ENCODE measurements around the gene DELE1.

DELE1 gene

DNA sequence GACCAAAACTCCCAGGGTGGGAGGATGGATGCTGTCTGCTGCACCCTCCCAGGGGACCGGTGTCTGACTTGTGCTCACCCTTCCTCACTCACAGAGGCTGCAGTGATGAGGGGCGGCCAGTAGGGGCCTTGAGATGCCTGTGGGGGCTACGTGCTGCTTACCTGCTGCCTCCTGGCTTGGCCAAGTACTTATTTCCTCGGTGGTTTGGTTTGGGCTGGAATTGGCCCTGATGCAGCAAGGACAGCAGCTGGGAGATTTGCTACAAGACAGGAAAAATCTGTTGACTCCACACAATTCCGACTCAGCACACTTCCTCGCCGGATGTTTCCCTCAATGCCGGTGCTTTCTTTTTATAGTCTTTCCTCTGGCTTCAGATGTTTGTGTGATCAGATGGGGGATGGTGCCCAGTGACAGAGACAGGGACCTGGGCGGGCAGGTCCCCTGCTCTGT is 27.7 kb downstream of the DELE1 start:
- TF ChIP-seq REST (IDR thresholded peaks at IDR 0.05; ENCODE audit: insufficient read depth in 1 of 2, low read depth in 2 of 2, low read length in 2 of 2) = no peak

- TF ChIP-seq REST (IDR thresholded peaks at IDR 0.05; ENCODE audit: insufficient read depth in 1 of 2, low read depth in 2 of 2, low read length in 2 of 2) (no peak), SIN3A (IDR thresholded peaks at IDR 0.05; ENCODE audit: borderline replicate concordance, insufficient read depth, low read length) (no peak), FOXP2 (optimal IDR thresholded peaks at IDR 0.05; ENCODE audit: borderline replicate concordance, extremely low read depth, extremely low read length, insufficient read depth) (no peak), POLR2AphosphoS5 (IDR thresholded peaks at IDR 0.05; ENCODE audit: low read depth, low read length) (no peak), TAF1 (IDR thresholded peaks at IDR 0.05; ENCODE audit: borderline replicate concordance, insufficient read depth, low read length) (no peak)
These were observed 28.3 kb downstream of the DELE1 start for GRCh38 chr5:141952020-141952419.

DNA sequence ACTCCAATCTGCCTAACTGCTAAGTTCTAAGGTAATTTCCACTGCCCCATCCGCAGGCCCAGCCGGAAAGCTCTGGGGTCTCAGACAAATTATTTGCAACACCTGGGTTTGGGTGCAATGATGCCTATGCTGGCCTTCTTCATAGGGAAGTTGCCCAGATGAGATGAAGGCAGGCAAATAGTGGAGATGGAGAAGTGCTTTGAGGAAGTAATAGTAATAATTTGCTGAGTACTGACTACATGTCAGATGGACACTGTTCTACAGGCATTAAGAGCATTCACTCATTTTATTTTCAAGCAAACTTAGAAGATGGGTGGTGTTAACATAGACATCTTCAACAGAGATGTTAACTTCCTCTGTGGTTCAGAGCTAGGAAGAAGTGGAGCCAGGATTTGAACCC is 30.5 kb downstream of the DELE1 start:
- TF ChIP-seq POLR2AphosphoS5 (IDR thresholded peaks at IDR 0.05; ENCODE audit: low read depth, low read length) = no peak
- no peak for TF ChIP-seq SIN3A (IDR thresholded peaks at IDR 0.05; ENCODE audit: borderline replicate concordance, insufficient read depth, low read length)
- TF ChIP-seq FOXP2 (optimal IDR thresholded peaks at IDR 0.05; ENCODE audit: borderline replicate concordance, extremely low read depth, extremely low read length, insufficient read depth) = no peak
- TF ChIP-seq REST (IDR thresholded peaks at IDR 0.05; ENCODE audit: insufficient read depth in 1 of 2, low read depth in 2 of 2, low read length in 2 of 2) = no peak
- no peak for TF ChIP-seq TAF1 (IDR thresholded peaks at IDR 0.05; ENCODE audit: borderline replicate concordance, insufficient read depth, low read length)

DNA sequence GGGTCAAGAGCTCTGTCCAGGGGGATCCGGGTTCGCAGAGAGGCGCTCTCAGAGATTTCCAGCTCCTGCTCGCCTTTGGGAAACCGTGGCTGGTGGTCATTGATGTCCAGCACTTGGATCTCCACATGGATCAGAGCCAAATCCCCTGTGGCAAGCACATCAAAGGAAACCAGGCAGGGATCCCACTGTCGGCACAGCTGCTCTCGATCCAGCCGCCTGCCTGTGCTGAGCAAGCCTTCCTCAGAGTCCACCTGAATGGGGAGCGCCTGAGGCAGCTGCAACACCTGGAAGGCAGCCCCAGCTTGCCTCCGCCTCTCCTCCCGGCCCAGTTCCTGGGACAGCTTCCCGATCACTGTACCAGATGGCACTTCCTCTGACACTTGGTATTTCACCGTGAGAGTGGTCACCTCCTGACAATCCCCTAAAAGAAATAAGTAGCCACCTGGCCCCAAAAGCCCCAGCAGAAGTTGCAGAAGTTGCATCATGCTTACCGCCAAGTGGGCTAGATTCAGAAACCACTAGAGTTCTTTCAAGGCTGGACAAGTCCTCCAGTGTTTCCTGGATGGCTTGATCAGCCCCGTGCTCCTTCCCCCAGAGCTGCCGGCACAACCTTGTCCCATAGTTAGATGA is 33.8 kb downstream of the DELE1 start:
- TF ChIP-seq POLR2AphosphoS5 (IDR thresholded peaks at IDR 0.05; ENCODE audit: low read depth, low read length) = no peak
- no peak for TF ChIP-seq FOXP2 (optimal IDR thresholded peaks at IDR 0.05; ENCODE audit: borderline replicate concordance, extremely low read depth, extremely low read length, insufficient read depth)
- no peak for TF ChIP-seq TAF1 (IDR thresholded peaks at IDR 0.05; ENCODE audit: borderline replicate concordance, insufficient read depth, low read length)
- TF ChIP-seq SIN3A (IDR thresholded peaks at IDR 0.05; ENCODE audit: borderline replicate concordance, insufficient read depth, low read length) = no peak
- no peak for TF ChIP-seq REST (IDR thresholded peaks at IDR 0.05; ENCODE audit: insufficient read depth in 1 of 2, low read depth in 2 of 2, low read length in 2 of 2)

GRCh38 chr5:141958113-141958512 is 34.4 kb downstream of the DELE1 start, which contains the start of gene PCDH12:
Gene PCDH12 (minus strand): TSS chr5:141958202. CDS start chr5:141957851, 351 bp downstream.
- peak; percentile 42 for TF ChIP-seq FOXP2 (optimal IDR thresholded peaks at IDR 0.05; ENCODE audit: borderline replicate concordance, extremely low read depth, extremely low read length, insufficient read depth)
- 0 out of 2 replicates have a peak, but pooled peaks have one; percentile 45 for TF ChIP-seq SIN3A (IDR thresholded peaks at IDR 0.05; ENCODE audit: borderline replicate concordance, insufficient read depth, low read length)
- TF ChIP-seq POLR2AphosphoS5 (IDR thresholded peaks at IDR 0.05; ENCODE audit: low read depth, low read length) = peak; percentile 45; the same call in 1 of the 2 replicates
- 0 out of 2 replicates have a peak, but pooled peaks have one; percentile 15 for TF ChIP-seq TAF1 (IDR thresholded peaks at IDR 0.05; ENCODE audit: borderline replicate concordance, insufficient read depth, low read length)
- TF ChIP-seq REST (IDR thresholded peaks at IDR 0.05; ENCODE audit: insufficient read depth in 1 of 2, low read depth in 2 of 2, low read length in 2 of 2) = peak; percentile 75 to 81

All from PFSK-1 (cell line).